Liver (tissue), 9 donors: ENCODE results near the gene OR11H6. TPM values are rescaled to one million over a fixed set of nuclear protein-coding genes. Genes with fewer than 3 reads are reported as not detected.
"Not testable (repeated sequence)": the region's sequence is repeated elsewhere in the genome, so short reads cannot be mapped to it uniquely, and the experiment has no call there.

ENCODE experiments used
- DNase-seq: peaks from one replicate; pipeline ENCODE4 v3.0.0-alpha.2; 2017; ENCODE audit warnings: low spot score
- H3K27ac ChIP-seq, 2 donors: one replicate each; pipeline ENCODE4 v1.7.0; 2013; ENCODE audit warnings: inconsistent platforms in 2 of 2, low read length in 2 of 2, control low read depth in 1 of 2, low read depth in 1 of 2, mild to moderate bottlenecking in 1 of 2
- H3K27me3 ChIP-seq, 4 donors: one replicate each; pipeline versions ENCODE4 v1.6.1 to v1.7.0; 2013; ENCODE audit warnings: low read length in 3 of 4, inconsistent platforms in 1 of 4, mild to moderate bottlenecking in 1 of 4, moderate library complexity in 1 of 4; ENCODE audit not compliant: control insufficient read depth in 4 of 4, insufficient read depth in 4 of 4
- H3K36me3 ChIP-seq, 4 donors: one replicate each; pipeline versions ENCODE4 v1.6.1 to v1.7.0; 2013; ENCODE audit warnings: low read length in 3 of 4, mild to moderate bottlenecking in 3 of 4, low read depth in 1 of 4, moderate library complexity in 1 of 4; ENCODE audit not compliant: control insufficient read depth in 4 of 4, insufficient read depth in 3 of 4
- H3K4me1 ChIP-seq, 4 donors: one replicate each; pipeline versions ENCODE4 v1.6.1 to v1.7.0; 2013; ENCODE audit warnings: low read length in 3 of 4, mild to moderate bottlenecking in 3 of 4, moderate library complexity in 1 of 4; ENCODE audit not compliant: control insufficient read depth in 4 of 4, insufficient read depth in 4 of 4
- H3K4me3 ChIP-seq, 3 donors: one replicate each; pipeline versions ENCODE4 v1.6.1 to v1.7.0; 2013; ENCODE audit warnings: low read length in 3 of 3, control low read depth in 1 of 3, low read depth in 1 of 3, mild to moderate bottlenecking in 1 of 3
- H3K9ac ChIP-seq, 2 donors: one replicate each; pipeline ENCODE4 v1.7.0; 2013; ENCODE audit warnings: low read length in 2 of 2, mild to moderate bottlenecking in 2 of 2, moderate library complexity in 2 of 2, control low read depth in 1 of 2, low read depth in 1 of 2
- H3K9me3 ChIP-seq, 4 donors: one replicate each; pipeline versions ENCODE4 v1.6.1 to v1.7.0; 2013; ENCODE audit warnings: low read length in 3 of 4; ENCODE audit not compliant: control insufficient read depth in 4 of 4
- EGR1 ChIP-seq, 2 donors: IDR thresholded peaks; 2 replicates each; pipeline ENCODE4 v1.6.1; 2016 to 2018; ENCODE audit warnings: antibody characterized with exemption in 2 of 2, low read depth in 2 of 2
- FOXA2 ChIP-seq: IDR thresholded peaks from 2 replicates; pipeline ENCODE4 v1.6.1; 2016; ENCODE audit warnings: antibody characterized with exemption
- GABPA ChIP-seq, 2 donors: IDR thresholded peaks in 1 of 2; conservative IDR thresholded peaks in 1 of 2; 2 replicates each; pipeline ENCODE4 v1.6.1; 2016; ENCODE audit warnings: antibody characterized with exemption in 2 of 2, mild to moderate bottlenecking in 1 of 2, moderate library complexity in 1 of 2
- HNF4A ChIP-seq, 2 donors: conservative IDR thresholded peaks; 2 replicates each; pipeline ENCODE4 v1.6.1; 2016; ENCODE audit warnings: antibody characterized with exemption in 2 of 2, mild to moderate bottlenecking in 2 of 2
- JUND ChIP-seq, 2 donors: IDR thresholded peaks; 2 replicates each; pipeline ENCODE4 v1.6.1; 2016; ENCODE audit warnings: antibody characterized with exemption in 2 of 2
- NR2F2 ChIP-seq: IDR thresholded peaks from 2 replicates; pipeline ENCODE4 v1.6.1; 2016; ENCODE audit warnings: antibody characterized with exemption
- RAD21 ChIP-seq, 2 donors: IDR thresholded peaks; 2 replicates each; pipeline ENCODE4 v1.6.1; 2016; ENCODE audit warnings: antibody characterized with exemption in 2 of 2, mild to moderate bottlenecking in 2 of 2
- RXRA ChIP-seq, 2 donors: IDR thresholded peaks; 2 replicates each; pipeline ENCODE4 v1.6.1; 2017 to 2018; ENCODE audit warnings: antibody characterized with exemption in 2 of 2, mild to moderate bottlenecking in 1 of 2
- TAF1 ChIP-seq: conservative IDR thresholded peaks from 2 replicates; pipeline ENCODE4 v1.6.1; 2016; ENCODE audit warnings: antibody characterized with exemption, mild to moderate bottlenecking
- WGBS: extraction: QIAGEN DNeasy Blood & Tissue Kit; methylation state at CpG from one replicate; pipeline ENCODE4 v1.1.7; 2013; 5-methylcytosine and 5-hydroxymethylcytosine counted together
- polyA plus RNA-seq, 2 donors: library from polyadenylated mRNA; stranded (reverse) in 1 of 2; unstranded in 1 of 2; fragments of 200-250 nt in 1 of 2; fragments of >200 nt in 1 of 2; fragmentation: Nextera tagmentation in 1 of 2; extraction: Ambion mirVana in 1 of 2; gene quantifications; one replicate each; pipeline versions ENCODE4 v1.2.1 to v1.2.3, GENCODE V29; 2013 to 2015
- total RNA-seq, 2 donors: library from RNA; depleted of rRNA; stranded (reverse); fragments of >200 nt; gene quantifications; one replicate each; pipeline ENCODE4 v1.2.3, GENCODE V29; 2014
- TF ChIP-seq, protein P1 (sequence below): IDR thresholded peaks from 2 replicates; pipeline ENCODE4 v1.6.1; 2016; ENCODE audit warnings: antibody characterized with exemption
- TF ChIP-seq, protein P2 (sequence below): IDR thresholded peaks from 2 replicates; pipeline ENCODE4 v1.6.1; 2016; ENCODE audit warnings: antibody characterized with exemption
- TF ChIP-seq, protein P3 (sequence below): IDR thresholded peaks from 2 replicates; pipeline ENCODE4 v1.6.1; 2016; ENCODE audit warnings: antibody characterized with exemption, mild to moderate bottlenecking
- TF ChIP-seq, protein P4 (sequence below): IDR thresholded peaks from 2 replicates; pipeline ENCODE4 v1.6.1; 2016; ENCODE audit warnings: antibody characterized with exemption
- donor health status: healthy.
- donor health status: healthy.
- donor health status: healthy.
- donor health status: healthy.
- donor health status: healthy.

OR11H6 gene, protein sequence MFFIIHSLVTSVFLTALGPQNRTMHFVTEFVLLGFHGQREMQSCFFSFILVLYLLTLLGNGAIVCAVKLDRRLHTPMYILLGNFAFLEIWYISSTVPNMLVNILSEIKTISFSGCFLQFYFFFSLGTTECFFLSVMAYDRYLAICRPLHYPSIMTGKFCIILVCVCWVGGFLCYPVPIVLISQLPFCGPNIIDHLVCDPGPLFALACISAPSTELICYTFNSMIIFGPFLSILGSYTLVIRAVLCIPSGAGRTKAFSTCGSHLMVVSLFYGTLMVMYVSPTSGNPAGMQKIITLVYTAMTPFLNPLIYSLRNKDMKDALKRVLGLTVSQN
- total RNA-seq, result not detected
- not detected for polyA plus RNA-seq

DNA sequence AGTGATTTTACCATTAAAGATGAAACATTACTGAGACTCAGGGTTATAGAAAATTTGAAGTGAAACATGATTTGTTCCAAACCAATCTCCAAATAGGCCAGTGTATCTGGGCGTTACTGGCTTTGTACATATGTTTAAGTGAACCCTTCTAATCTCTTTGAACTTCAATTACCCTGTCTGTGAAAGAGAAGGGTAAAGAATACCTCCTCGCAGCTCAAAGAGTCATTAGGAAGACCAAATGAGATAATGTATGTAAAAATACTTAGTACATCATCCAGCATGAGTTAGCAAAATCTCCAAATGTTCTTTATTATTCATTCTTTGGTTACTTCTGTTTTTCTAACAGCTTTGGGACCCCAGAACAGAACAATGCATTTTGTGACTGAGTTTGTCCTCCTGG is at the start of gene OR11H6:
TSS of gene OR11H6 (plus strand) at position 301 of the 400 bp plus-strand sequence. CDS start at position 301, 0 bp downstream.
- TF ChIP-seq NR2F2, result no peak
- TF ChIP-seq, protein P1, sequence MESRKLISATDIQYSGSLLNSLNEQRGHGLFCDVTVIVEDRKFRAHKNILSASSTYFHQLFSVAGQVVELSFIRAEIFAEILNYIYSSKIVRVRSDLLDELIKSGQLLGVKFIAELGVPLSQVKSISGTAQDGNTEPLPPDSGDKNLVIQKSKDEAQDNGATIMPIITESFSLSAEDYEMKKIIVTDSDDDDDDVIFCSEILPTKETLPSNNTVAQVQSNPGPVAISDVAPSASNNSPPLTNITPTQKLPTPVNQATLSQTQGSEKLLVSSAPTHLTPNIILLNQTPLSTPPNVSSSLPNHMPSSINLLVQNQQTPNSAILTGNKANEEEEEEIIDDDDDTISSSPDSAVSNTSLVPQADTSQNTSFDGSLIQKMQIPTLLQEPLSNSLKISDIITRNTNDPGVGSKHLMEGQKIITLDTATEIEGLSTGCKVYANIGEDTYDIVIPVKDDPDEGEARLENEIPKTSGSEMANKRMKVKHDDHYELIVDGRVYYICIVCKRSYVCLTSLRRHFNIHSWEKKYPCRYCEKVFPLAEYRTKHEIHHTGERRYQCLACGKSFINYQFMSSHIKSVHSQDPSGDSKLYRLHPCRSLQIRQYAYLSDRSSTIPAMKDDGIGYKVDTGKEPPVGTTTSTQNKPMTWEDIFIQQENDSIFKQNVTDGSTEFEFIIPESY, result no peak
- no peak for TF ChIP-seq RAD21 (IDR thresholded peaks at IDR 0.05)
- TF ChIP-seq TAF1, result no peak
- TF ChIP-seq JUND (IDR thresholded peaks at IDR 0.05), result no peak
- no peak for TF ChIP-seq RXRA (IDR thresholded peaks at IDR 0.05)
- TF ChIP-seq, protein P2, sequence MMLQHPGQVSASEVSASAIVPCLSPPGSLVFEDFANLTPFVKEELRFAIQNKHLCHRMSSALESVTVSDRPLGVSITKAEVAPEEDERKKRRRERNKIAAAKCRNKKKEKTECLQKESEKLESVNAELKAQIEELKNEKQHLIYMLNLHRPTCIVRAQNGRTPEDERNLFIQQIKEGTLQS, result no peak
- no peak for TF ChIP-seq GABPA (IDR thresholded peaks at IDR 0.05 in 1 of 2, conservative IDR thresholded peaks at IDR 0.05 in 1 of 2)
- TF ChIP-seq HNF4A (conservative IDR thresholded peaks at IDR 0.05), result no peak
- TF ChIP-seq FOXA2, result no peak
- no peak for TF ChIP-seq EGR1 (IDR thresholded peaks at IDR 0.05; ENCODE audit: low read depth in 2 of 2)
- TF ChIP-seq, protein P3, sequence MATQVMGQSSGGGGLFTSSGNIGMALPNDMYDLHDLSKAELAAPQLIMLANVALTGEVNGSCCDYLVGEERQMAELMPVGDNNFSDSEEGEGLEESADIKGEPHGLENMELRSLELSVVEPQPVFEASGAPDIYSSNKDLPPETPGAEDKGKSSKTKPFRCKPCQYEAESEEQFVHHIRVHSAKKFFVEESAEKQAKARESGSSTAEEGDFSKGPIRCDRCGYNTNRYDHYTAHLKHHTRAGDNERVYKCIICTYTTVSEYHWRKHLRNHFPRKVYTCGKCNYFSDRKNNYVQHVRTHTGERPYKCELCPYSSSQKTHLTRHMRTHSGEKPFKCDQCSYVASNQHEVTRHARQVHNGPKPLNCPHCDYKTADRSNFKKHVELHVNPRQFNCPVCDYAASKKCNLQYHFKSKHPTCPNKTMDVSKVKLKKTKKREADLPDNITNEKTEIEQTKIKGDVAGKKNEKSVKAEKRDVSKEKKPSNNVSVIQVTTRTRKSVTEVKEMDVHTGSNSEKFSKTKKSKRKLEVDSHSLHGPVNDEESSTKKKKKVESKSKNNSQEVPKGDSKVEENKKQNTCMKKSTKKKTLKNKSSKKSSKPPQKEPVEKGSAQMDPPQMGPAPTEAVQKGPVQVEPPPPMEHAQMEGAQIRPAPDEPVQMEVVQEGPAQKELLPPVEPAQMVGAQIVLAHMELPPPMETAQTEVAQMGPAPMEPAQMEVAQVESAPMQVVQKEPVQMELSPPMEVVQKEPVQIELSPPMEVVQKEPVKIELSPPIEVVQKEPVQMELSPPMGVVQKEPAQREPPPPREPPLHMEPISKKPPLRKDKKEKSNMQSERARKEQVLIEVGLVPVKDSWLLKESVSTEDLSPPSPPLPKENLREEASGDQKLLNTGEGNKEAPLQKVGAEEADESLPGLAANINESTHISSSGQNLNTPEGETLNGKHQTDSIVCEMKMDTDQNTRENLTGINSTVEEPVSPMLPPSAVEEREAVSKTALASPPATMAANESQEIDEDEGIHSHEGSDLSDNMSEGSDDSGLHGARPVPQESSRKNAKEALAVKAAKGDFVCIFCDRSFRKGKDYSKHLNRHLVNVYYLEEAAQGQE, result no peak
- no peaks in the 10 kb centered on the region for H3K27me3 ChIP-seq
- H3K9me3 ChIP-seq, result peaks cover 0 to 2% (median 0%) of the 10 kb centered on the region in 4 donors
- H3K4me3 ChIP-seq, result no peak within 1 kb of the TSS
- no peak for DNase-seq
- no peak within 1 kb of the TSS for H3K9ac ChIP-seq
- no peaks in the 10 kb centered on the region for H3K36me3 ChIP-seq
- H3K4me1 ChIP-seq, result no peaks in the 10 kb centered on the region
- WGBS, result 35% methylated on average over 2 of the region's 2 CpGs
- no peak within 1 kb of the TSS for H3K27ac ChIP-seq

DNA sequence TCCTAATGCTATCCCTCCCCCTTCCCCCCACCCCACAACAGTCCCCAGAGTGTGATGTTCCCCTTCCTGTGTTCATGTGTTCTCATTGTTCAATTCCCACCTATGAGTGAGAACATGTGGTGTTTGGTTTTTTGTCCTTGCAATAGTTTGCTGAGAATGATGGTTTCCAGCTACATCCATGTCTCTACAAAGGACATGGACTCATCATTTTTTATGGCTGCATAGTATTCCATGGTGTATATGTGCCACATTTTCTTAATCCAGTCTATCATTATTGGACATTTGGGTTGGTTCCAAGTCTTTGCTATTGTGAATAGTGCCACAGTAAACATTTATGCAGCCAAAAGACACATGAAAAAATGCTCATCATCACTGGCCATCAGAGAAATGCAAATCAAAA is 49.3 kb upstream of the OR11H6 start:
- not testable (repeated sequence) for H3K27ac ChIP-seq, H3K4me1 ChIP-seq, H3K4me3 ChIP-seq, DNase-seq, H3K36me3 ChIP-seq, H3K9ac ChIP-seq, H3K9me3 ChIP-seq, H3K27me3 ChIP-seq

DNA sequence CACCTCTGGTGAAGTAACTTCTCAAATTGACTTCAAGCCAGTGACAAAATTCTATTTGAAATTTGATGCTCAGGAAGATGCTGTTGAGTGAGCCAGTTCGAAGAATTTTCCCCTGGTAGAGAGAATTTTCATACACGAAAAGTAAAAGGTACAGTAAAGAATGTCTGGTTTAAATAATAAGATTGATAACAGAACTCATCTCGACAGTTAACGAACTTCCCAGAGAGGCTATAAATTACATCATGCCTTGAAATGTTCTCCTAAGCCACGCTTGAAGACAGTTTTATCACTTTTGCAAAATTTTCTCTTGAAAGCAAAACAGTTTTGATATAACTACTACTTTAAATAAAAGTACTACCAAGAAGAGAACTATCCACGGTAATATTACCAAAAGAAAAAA is 47.2 kb upstream of the OR11H6 start:
- no peaks in the 10 kb centered on the region for H3K4me1 ChIP-seq
- H3K36me3 ChIP-seq, result no peaks in the 10 kb centered on the region
- DNase-seq, result no peak
- no peak overlapping the region for H3K9ac ChIP-seq
- no peaks in the 10 kb centered on the region for H3K27me3 ChIP-seq
- H3K9me3 ChIP-seq, result no peaks in the 10 kb centered on the region
- TF ChIP-seq HNF4A (conservative IDR thresholded peaks at IDR 0.05) (no peak), FOXA2 (no peak), EGR1 (IDR thresholded peaks at IDR 0.05; ENCODE audit: low read depth in 2 of 2) (no peak), GABPA (IDR thresholded peaks at IDR 0.05 in 1 of 2, conservative IDR thresholded peaks at IDR 0.05 in 1 of 2) (no peak), TAF1 (no peak), NR2F2 (no peak)
- TF ChIP-seq, protein P4, sequence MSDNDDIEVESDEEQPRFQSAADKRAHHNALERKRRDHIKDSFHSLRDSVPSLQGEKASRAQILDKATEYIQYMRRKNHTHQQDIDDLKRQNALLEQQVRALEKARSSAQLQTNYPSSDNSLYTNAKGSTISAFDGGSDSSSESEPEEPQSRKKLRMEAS, result no peak
- H3K4me3 ChIP-seq, result no peak overlapping the region
- WGBS, result 48% methylated on average over 6 of the region's 6 CpGs
- H3K27ac ChIP-seq, result no peak overlapping the region
